NB4 (cell line): ENCODE measurements around the gene ARVCF.

ENCODE experiments used
- POLR2A ChIP-seq: IDR thresholded peaks from 2 replicates; pipeline ENCODE4 v1.6.1; 2011; ENCODE audit warnings: mild to moderate bottlenecking; ENCODE audit not compliant: insufficient read length; ENCODE audit errors: extremely low read depth
- TF ChIP-seq, protein P1 (sequence below): IDR thresholded peaks from one replicate; pipeline ENCODE4 v1.5.1; 2012; ENCODE audit warnings: low read depth, low read length

DNA sequence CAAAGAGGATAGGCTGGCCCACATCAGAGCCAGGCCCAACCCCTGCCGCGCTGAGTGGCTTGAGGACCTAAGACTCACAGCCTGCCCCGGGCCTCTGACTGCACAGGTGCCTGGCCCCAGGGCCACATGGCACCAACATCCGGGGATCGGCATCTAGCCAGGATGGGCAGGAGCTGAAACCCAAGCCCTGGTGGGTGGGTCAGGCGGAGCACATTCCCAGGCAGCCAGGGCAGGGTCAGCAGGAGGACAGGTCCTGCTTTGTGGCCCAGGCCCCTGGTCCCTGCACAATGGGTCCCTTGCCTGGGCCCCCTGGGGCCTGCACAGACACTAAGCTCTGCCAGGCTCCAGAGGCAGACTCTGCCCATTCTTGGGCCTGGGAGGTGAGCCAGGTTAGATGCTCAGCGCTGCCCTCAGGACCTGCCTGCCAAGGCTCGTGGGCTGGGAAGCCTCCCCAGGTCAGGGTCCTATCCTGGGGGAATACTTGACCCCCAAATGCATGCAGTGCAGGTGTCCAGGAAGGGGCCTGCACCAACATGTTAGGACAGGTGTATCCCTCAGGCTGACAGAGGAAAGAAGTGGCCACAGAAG lies 33.5 kb downstream of the ARVCF start:
- TF ChIP-seq, protein P1, sequence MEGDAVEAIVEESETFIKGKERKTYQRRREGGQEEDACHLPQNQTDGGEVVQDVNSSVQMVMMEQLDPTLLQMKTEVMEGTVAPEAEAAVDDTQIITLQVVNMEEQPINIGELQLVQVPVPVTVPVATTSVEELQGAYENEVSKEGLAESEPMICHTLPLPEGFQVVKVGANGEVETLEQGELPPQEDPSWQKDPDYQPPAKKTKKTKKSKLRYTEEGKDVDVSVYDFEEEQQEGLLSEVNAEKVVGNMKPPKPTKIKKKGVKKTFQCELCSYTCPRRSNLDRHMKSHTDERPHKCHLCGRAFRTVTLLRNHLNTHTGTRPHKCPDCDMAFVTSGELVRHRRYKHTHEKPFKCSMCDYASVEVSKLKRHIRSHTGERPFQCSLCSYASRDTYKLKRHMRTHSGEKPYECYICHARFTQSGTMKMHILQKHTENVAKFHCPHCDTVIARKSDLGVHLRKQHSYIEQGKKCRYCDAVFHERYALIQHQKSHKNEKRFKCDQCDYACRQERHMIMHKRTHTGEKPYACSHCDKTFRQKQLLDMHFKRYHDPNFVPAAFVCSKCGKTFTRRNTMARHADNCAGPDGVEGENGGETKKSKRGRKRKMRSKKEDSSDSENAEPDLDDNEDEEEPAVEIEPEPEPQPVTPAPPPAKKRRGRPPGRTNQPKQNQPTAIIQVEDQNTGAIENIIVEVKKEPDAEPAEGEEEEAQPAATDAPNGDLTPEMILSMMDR = no peak
- TF ChIP-seq POLR2A = no peak
